Mammary epithelial cell (primary cell): ENCODE measurements around the gene MYMK.

Experiments
- EZH2 ChIP-seq: IDR thresholded peaks from 2 replicates; pipeline ENCODE4 v1.6.1; 2012; ENCODE audit warnings: low read length, inconsistent platforms, borderline replicate concordance
- TF ChIP-seq, protein P1 (sequence below), 2 donors: IDR thresholded peaks in 1 of 2; conservative IDR thresholded peaks in 1 of 2; 2 replicates each; pipeline ENCODE4 v1.5.1; 2011 to 2012; ENCODE audit warnings: inconsistent platforms in 2 of 2, low read length in 2 of 2, mild to moderate bottlenecking in 2 of 2, control low read depth in 1 of 2, low read depth in 1 of 2; ENCODE audit not compliant: insufficient read depth in 1 of 2; ENCODE audit errors: extremely low read depth in 1 of 2

DNA sequence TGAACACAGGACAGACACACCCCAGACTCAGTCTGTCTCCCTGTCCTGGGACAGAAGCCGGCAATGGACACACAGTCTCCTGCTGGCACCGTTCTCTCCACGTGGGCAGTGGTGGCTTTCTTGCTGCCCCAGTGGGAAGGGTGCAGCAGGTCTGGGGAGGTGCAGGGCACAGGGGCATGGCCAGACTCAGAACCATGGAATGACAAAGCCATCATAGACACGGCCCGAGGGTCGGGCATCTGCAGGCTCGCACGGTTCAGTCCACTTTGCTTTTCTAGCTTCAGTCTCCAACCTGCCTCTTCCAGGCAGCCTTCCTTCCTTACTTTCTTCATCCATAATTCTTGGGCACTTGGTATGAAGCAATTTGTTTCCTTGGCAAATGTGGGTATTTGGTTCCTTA lies 16.7 kb downstream of the MYMK start:
- no peak for TF ChIP-seq EZH2
- TF ChIP-seq, protein P1, sequence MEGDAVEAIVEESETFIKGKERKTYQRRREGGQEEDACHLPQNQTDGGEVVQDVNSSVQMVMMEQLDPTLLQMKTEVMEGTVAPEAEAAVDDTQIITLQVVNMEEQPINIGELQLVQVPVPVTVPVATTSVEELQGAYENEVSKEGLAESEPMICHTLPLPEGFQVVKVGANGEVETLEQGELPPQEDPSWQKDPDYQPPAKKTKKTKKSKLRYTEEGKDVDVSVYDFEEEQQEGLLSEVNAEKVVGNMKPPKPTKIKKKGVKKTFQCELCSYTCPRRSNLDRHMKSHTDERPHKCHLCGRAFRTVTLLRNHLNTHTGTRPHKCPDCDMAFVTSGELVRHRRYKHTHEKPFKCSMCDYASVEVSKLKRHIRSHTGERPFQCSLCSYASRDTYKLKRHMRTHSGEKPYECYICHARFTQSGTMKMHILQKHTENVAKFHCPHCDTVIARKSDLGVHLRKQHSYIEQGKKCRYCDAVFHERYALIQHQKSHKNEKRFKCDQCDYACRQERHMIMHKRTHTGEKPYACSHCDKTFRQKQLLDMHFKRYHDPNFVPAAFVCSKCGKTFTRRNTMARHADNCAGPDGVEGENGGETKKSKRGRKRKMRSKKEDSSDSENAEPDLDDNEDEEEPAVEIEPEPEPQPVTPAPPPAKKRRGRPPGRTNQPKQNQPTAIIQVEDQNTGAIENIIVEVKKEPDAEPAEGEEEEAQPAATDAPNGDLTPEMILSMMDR (conservative IDR thresholded peaks at IDR 0.05 in 1 of 2, IDR thresholded peaks at IDR 0.05 in 1 of 2; ENCODE audit: extremely low read depth in 1 of 2, insufficient read depth in 1 of 2, low read depth in 1 of 2, low read length in 2 of 2), result no peak
